ENCODE measurements around the gene CIAO3.

Gene CIAO3

GRCh38 chr16:717450-718245, 23.1 kb downstream of the CIAO3 start:
- in situ Hi-C loops (cut with MboI; ENCODE audit: low pct_unique_long_range_greater_than_20kb, low sequenced_read_pairs): loop anchor here (10.0 kb wide), 1 partner anchor 67 kb away; the partner anchor contains the start of genes CHTF18 and RPUSD1

GRCh38 chr16:716768-717325, 23.9 kb downstream of the CIAO3 start:
- in situ Hi-C loops (cut with MboI; ENCODE audit: low pct_unique_long_range_greater_than_20kb, low sequenced_read_pairs): loop anchor here (10.0 kb wide), 1 partner anchor 68 kb away; the partner anchor contains the start of genes CHTF18 and RPUSD1
- DNase-seq: no peak

More at GRCh38 chr16:717450-718245, 23.1 kb downstream of the CIAO3 start:
- no peak for DNase-seq

- in situ Hi-C loops (cut with MboI; ENCODE audit: low pct_unique_long_range_greater_than_20kb, low sequenced_read_pairs): loop anchor here (10.0 kb wide), 1 partner anchor 69 kb away; the partner anchor contains the start of genes CHTF18 and RPUSD1
- DNase-seq: no peak
Observed at GRCh38 chr16:716200-716568, 24.6 kb downstream of the CIAO3 start.

- in situ Hi-C loops (cut with MboI; ENCODE audit: low pct_unique_long_range_greater_than_20kb, low sequenced_read_pairs): loop anchor here (10.0 kb wide), 1 partner anchor 69 kb away; the partner anchor contains the start of genes CHTF18 and RPUSD1
- DNase-seq: peak; percentile 52
Observed at GRCh38 chr16:715477-716199, 25.2 kb downstream of the CIAO3 start.

GRCh38 chr16:714558-715476, 26.0 kb downstream of the CIAO3 start, which contains the start of gene METRN:
METRN (plus strand) TSS chr16:715118; CDS start chr16:715290, 172 bp downstream.
- in situ Hi-C loops (cut with MboI; ENCODE audit: low pct_unique_long_range_greater_than_20kb, low sequenced_read_pairs): loop anchor here (10.0 kb wide), 1 partner anchor 70 kb away; the partner anchor contains the start of genes CHTF18 and RPUSD1
- peak; percentile 77 for DNase-seq

DNA sequence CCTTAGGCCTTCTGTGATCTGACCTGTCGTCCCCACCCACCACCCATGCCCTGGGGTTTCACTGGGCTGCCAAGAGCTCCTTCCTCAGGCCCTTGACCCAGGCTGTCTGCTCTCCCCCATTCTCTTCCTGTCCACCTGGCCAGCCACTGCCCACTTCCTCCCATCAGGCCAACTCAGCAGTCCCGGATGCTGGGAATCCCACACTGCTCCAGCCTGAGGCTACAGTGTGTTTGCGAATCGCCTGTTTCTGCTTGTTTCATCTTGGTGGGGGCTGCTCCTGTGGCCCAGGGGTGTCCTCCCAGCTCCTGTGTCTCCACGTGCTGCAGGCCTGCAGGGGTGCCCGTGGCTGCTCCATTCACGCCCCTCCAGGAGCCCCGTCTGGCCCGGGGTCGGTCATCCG, 26.7 kb downstream of the CIAO3 start:
- in situ Hi-C loops (cut with MboI; ENCODE audit: low pct_unique_long_range_greater_than_20kb, low sequenced_read_pairs): loop anchor here (10.0 kb wide), 1 partner anchor 71 kb away; the partner anchor contains the start of genes CHTF18 and RPUSD1
- DNase-seq: no peak

DNA sequence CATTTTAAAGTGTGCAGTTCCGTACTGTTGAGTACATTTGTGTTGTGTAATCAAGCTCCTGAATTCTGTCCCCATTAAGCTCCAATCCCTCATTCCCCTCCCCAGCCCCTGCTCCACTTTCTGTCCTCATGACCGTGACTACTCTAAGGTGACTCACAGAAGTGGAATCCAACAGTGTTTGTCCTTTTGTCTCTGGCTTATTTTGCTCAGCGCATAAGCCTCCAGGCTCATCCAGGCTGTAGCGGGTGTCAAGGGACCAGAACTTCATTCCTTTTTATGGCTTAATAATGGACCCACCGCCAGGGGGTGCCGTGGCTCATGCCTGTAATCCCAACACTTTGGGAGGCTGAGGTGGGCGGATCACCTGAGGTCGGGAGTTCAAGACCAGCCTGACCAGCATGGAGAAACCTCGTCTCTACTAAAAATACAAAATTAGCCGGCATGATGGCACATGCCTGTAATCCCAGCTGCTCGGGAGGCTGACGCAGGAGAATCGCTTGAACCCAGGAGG, 28.0 kb downstream of the CIAO3 start:
- peak; percentile 80 for DNase-seq
- in situ Hi-C loops (cut with MboI; ENCODE audit: low pct_unique_long_range_greater_than_20kb, low sequenced_read_pairs): loop anchor here (10.0 kb wide), 1 partner anchor 72 kb away; the partner anchor contains the start of genes CHTF18 and RPUSD1

- in situ Hi-C loops (cut with MboI; ENCODE audit: low pct_unique_long_range_greater_than_20kb, low sequenced_read_pairs): loop anchor here (10.0 kb wide), 1 partner anchor 73 kb away; the partner anchor contains the start of genes CHTF18 and RPUSD1
- peak; percentile 79 for DNase-seq
Observed at GRCh38 chr16:711548-712320, 29.1 kb downstream of the CIAO3 start.

GRCh38 chr16:711084-711483, 29.7 kb downstream of the CIAO3 start:
- in situ Hi-C loops (cut with MboI; ENCODE audit: low pct_unique_long_range_greater_than_20kb, low sequenced_read_pairs): loop anchor here (10.0 kb wide), 1 partner anchor 74 kb away; the partner anchor contains the start of genes CHTF18 and RPUSD1

DNA sequence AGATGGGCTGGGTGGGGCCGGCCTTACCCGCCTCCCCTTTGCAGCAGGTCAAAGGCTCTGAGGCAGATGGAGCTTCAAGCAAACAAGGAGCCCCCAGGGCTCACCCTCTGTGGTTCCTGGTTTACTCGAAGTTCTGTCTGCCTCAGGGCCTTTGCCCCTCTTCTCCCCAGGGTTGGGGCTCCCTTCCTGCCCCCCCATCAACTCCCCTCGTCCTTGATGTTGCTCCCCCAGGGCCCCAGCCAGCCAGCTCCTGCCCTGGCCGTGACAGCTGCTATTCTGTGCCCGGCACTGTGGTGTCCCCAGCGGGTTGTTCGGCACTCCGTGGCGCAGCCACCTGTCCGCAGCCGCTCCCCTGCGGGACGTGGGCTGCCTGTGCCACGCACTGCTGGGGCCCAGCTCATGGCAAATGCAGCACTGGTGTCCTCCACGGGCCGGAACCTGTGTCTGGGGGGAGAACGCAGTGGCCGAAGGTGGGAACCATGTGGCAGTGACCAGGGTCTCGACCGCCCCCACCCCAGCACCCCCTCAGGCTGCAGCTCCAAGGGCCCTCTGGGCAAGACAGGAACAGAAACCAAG, 30.2 kb downstream of the CIAO3 start:
- in situ Hi-C loops (cut with MboI; ENCODE audit: low pct_unique_long_range_greater_than_20kb, low sequenced_read_pairs): loop anchor here (10.0 kb wide), 1 partner anchor 74 kb away; the partner anchor contains the start of genes CHTF18 and RPUSD1
- DNase-seq: no peak

More at GRCh38 chr16:711084-711483, 29.7 kb downstream of the CIAO3 start:
- no peak for DNase-seq

DNA sequence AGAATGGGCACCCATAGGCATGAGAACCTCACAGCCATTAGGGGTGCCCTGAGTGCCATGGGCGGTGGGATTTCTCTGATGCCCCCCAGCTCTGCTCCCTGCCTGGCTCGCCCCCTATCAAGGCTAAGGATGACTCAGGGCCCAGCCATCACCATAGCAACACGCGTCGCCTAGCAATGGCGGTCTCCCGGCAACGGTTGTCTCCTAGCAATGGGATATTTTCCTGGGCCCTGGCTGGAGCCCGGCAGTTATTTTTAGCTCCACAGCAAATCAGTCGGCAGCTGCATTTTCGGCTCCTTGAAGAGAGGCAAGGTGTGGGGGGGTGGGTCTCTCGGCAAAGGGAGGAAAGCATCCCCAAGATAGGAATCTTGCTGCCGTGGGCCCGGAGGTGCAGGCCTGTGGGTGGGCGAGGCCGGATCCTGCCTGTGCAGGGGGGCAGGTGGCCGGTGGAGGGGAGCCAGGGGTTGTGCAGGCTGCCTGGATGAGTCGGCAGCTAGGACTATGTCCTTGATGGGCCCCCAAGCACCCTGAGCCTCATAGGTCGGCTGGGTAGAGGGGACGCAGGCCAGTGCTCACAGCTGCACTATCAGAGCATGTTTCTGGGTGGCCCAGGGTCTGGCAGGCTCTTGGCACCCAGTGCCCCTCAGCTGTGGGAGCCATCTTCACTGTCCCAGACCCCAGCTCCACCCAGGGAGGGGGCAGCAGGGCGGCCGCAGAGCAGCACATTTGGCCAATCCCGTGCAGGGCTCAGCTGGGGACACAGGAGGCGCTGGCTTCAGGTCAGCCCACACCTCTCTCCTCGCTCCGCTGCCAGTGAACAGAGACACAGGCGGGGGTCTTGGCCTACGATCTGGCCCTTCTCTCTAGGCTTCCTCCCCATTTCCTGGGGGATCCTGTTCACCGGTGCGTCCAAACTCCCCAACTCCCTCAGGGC, 31.0 kb downstream of the CIAO3 start:
- peak; percentile 65 for DNase-seq
- in situ Hi-C loops (cut with MboI; ENCODE audit: low pct_unique_long_range_greater_than_20kb, low sequenced_read_pairs): loop anchor here (10.0 kb wide), 1 partner anchor 75 kb away; the partner anchor contains the start of genes CHTF18 and RPUSD1

GRCh38 chr16:708959-709358, 31.8 kb downstream of the CIAO3 start:
- in situ Hi-C loops (cut with MboI; ENCODE audit: low pct_unique_long_range_greater_than_20kb, low sequenced_read_pairs): no loop called here
- no peak for DNase-seq

- DNase-seq: no peak
- in situ Hi-C loops (cut with MboI; ENCODE audit: low pct_unique_long_range_greater_than_20kb, low sequenced_read_pairs): no loop called here
Observed at GRCh38 chr16:708019-708418, 32.8 kb downstream of the CIAO3 start.

- in situ Hi-C loops (cut with MboI; ENCODE audit: low pct_unique_long_range_greater_than_20kb, low sequenced_read_pairs): no loop called here
- DNase-seq: no peak
Observed at GRCh38 chr16:707062-707538, 33.7 kb downstream of the CIAO3 start.

- in situ Hi-C loops (cut with MboI; ENCODE audit: low pct_unique_long_range_greater_than_20kb, low sequenced_read_pairs): no loop called here
- DNase-seq: no peak
Observed at GRCh38 chr16:706189-707061, 34.4 kb downstream of the CIAO3 start.
